ENCODE data around the gene CIB1.
A peak's percentile ranks its signal among the peaks of the same experiment; 100 is the strongest.
"Not testable (repeated sequence)": the region's sequence is repeated elsewhere in the genome, so short reads cannot be mapped to it uniquely, and the experiment has no call there.

Gene CIB1

DNA sequence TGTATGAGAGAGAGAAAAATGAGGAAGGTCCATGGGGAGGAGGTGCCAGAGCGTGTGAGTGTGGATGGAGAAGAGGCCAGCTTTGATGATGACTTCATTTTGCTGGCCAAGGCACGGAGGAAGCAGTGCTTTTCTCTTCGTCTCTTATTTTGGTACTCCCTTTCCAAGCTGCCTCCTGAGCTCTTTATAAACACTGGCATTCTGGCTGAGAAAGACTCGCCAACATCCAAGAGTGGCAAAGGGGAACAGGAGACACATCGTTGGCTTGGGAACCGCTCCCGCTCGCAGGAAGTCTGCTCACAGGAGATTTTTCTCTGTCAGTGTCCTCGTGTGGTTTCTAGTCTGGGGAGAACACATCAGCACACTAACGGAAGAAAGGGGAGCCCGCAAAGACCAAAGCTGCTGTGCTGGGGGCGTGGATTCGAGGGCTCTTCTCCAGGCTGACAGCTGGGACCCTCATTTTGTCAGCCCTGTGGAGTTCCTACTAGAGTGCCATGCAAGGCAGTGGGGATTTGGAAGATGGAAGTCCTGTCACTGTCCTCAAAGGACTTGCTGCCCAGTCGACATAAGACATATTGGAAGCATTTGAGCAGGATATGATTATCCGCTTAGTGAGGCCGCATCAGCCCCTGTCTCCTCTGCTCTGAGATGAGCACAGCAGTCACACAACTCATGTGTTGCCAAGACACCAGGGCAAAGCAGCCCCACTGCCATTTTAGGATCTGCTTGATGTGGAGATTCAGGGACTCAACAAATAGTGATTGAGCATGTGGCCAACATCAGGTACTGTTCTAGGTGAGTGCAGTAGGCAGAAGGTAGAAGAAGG is 40.6 kb downstream of the CIB1 start:
- no peak for DNase-seq (ENCODE audit: low spot score)

DNA sequence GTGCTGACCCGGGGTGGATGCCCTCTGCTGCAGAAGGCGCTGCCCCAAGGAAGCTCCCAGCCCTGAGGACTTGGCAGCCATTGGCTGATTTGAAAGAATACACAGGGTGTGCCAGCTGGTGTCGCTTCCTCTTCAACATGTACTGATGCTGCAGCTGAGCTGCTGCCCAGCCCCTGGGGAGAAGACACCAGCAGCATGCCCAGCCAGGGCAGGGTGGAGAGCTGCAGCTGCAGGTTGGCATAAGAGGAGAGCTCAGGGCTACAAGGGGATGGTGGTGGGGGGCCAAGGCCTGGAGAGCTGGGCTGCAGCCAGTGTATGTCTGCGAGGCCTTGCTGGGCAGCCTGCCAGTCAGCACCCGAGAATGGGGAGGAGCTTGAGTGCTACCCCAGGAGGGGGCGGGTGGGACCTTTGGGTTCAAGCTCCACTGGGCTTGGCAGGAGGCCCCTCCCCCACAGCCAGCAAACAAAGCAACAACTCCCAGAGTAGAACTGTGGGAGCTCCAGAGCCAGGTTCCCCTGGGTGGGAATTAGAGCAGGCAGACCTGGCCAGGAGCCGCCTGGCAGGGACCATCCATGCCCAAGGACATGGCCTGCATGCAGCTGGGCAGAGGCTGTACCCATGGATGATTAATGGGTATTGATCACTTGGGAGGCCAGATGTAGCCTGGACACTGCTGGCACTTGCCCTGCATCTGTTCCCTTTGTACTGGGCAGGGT is 41.8 kb downstream of the CIB1 start:
- DNase-seq (ENCODE audit: low spot score), result peak; percentile 72

DNA sequence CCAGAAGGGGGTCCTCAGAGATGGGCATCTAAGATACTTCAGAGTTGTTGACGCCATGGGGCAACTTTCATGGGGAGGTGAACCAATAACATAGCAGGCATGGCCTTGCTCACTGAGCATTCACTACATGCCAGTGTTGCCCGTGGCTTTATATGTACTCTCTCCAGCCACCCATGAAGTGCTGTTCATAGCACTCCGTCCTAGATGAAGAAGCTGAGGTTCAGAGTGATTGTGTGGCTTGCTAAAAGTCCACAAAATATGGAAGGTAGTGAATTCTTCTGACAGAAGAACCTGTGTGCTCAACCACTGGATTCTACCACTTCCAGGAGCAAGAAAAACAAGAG is 42.4 kb downstream of the CIB1 start:
- DNase-seq (ENCODE audit: low spot score), result no peak

- DNase-seq (ENCODE audit: low spot score), result peak; percentile 73
These were observed 43.0 kb downstream of the CIB1 start for GRCh38 chr15:90190606-90191343.

DNA sequence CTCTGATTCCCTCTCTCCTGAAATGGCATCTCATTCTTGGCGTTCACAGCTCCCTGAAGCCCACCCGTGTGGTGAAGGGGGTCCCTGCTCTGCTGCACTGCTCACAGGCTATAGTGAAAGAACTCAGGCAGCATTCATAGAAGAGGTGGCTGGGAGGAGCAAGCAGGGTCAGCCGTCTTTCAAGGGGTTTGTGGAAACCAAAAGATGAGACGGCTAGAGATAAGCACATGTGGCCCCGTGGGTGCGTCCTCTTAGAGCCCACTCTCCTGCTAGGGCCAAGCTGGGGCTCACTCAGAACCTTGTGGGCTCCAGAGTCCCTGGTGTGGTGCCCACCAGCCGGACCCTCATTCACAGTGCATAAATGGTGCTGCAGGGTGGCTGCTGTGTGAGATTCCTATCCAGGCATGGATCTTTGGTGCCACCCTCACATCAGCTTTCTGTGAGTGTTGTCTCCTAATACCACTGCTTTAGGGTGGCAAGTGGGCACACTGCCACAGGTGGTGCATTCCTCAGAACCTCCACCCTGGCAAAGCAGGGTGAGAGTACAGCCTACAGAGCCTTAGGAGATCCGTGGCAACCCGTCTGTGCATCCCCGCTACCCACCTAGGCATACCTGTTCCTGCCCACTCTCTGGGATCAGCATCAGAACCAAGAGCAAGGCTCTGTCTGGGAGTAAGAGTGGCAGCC is 43.8 kb downstream of the CIB1 start:
- DNase-seq (ENCODE audit: low spot score), result peak; percentile 61

DNA sequence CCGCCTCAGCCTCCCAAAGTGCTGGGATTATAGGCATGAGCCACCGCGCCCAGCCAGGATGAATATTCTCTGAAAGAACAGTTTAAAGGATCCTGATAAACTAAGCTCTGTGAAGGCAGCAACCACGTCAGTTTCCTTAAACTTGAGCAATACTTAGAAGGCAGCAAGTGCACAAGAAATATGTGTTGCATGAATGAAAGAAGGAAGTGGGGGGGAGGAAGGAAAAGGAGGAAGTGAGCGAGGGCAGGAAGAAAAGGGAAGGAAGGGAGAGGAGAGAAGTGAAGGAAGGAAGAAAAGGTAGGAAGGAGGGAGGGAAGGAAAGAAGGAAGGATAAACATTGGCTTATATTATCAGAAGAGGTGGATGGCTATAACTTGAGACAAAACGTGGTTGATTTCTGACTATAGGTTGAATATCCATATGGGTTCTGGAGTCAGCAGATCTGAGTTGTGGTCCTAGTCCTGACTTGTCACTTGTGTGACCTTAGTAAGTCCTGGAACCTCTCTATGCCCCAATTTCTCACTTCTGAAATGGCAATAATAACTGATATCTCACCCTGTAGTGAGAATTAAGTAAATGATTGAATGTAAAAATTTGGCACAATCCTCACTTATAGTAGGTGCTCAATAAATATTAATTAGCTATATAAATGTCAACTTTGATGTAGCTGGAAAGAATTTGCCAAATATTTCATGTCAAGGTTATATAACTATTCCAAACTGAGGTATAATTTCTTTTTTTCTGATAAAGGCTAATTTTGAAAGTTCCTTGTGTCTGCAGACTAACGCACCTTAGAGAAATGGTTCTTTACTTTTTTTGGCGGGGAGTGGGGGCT is 44.6 kb downstream of the CIB1 start:
- no peak for DNase-seq (ENCODE audit: low spot score)

GRCh38 chr15:90188065-90188464 is 45.7 kb downstream of the CIB1 start:
- not testable (repeated sequence) for DNase-seq (ENCODE audit: low spot score)

- DNase-seq (ENCODE audit: low spot score), result no peak
These were observed 46.4 kb downstream of the CIB1 start for GRCh38 chr15:90187257-90187868.

DNA sequence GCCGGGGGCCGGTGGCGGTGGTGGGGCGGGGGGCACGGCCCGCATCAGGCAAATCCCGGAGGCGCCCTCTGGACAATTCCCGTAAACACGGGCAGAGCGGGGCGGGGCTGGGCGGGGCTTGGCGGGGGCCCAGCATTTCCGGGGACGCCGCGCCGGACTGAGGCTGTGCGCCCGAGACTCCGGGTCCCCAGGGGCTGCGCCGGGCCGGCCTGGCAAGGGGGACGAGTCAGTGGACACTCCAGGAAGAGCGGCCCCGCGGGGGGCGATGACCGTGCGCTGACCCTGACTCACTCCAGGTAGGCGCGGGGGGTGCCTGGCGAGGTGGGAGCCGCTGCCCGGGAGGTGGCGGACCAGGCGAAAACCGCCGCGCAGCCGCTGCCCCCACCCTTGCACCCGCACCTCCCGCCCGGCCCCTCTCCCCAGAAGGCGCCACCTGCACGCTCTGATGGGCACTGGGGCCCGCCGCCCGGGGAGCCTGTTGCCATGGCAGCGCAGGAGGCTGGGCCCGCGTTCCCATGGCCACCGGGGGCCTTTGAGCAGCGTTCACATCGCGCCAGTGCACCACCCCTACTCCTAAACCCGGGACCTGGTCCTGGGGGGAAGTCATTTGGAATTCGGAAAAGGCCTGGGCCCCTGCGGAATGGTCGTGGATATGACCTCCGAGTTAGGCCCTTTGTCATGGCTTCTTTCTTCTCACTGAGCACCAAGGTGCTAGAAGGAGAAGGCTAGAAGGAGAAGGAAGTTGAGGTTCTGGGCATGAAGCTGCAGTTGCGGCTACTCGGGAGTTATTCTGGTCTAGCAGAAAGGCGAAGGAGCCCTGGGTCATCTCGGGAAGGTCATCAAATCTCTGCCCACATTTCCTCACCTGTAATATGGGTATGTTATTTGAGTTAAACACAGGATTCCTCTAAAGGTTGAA is 48.7 kb downstream of the CIB1 start:
- DNase-seq (ENCODE audit: low spot score), result peak; percentile 82

DNA sequence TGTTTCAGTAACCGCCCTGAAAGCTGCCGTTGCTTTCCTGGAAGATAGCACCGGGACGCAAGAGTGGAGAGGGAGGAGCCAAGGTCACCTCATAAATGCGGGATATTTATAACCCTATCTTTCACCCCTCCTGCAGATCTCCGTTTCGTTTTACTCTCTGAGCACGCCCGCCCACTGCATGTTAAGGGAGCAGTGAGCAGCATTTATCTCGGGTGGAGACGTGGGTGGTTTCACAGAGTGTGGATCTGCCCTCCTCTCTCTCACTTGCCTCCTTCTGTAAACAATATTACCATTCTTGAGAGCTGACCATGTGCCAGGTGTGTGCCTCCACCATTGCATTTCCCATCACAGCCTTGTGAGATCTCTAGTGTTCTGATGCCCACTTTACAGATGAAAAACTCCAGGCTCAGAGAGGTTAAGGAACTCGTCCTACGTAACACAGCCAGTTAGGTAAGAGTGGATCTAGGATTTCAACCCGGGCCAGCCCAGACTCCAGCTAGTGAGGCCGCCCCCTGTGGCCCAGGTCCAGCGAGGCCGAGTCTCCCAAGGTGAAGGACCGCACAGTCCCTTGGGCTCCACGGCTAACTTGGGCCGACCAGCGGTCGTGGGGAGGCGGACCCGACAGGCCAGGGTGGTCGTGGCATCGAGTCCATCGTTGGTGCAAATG is 49.5 kb downstream of the CIB1 start:
- peak; percentile 92 for DNase-seq (ENCODE audit: low spot score)

GRCh38 chr15:90181776-90182175 is 52.0 kb downstream of the CIB1 start:
- DNase-seq (ENCODE audit: low spot score), result no peak

Data from hematopoietic multipotent progenitor cell treated with erythropoietin and hydrocortisone succinate and interleukin-3 and kit ligand, for 17 days (in vitro differentiated cells).